Natural killer cell treated with Interleukin-12 subunit alpha and Interleukin-12 subunit beta and Interleukin-15 and Interleukin-18, amount 100 ng/mL, for 72 hours (primary cell): Measurements from ENCODE around the gene LGALS7B. TPM values are rescaled to one million over a fixed set of nuclear protein-coding genes. Genes with fewer than 3 reads are reported as not detected.

Experiments used
- total RNA-seq, 2 donors: library from RNA; stranded (reverse); gene quantifications; one replicate each; pipeline ENCODE4 v1.2.3, GENCODE V29; 2022

Gene LGALS7B
- total RNA-seq, 2 donors from 2014 or later: not detected

Other genes starting within 250 kb of the LGALS7B start
- 100 to 1,000 TPM in 1 of 2 donors, 10 to 100 TPM in 1; 81.4 to 318 TPM for gene MAP4K1, start 171.2 kb upstream of the LGALS7B start, total RNA-seq
- gene EIF3K, start 170.0 kb upstream of the LGALS7B start, total RNA-seq: 100 to 1,000 TPM; 216 to 286 TPM
- gene ACTN4, start 141.6 kb upstream of the LGALS7B start, total RNA-seq: 100 to 1,000 TPM; 342 to 574 TPM
- gene CAPN12, start 44.7 kb upstream of the LGALS7B start, total RNA-seq: 10 to 100 TPM in 1 of 2 donors, 1 to 10 TPM in 1; 3.6 to 10.4 TPM
- gene LGALS7, start 15.7 kb upstream of the LGALS7B start, total RNA-seq: not detected
- 1 to 10 TPM; 1.6 to 1.7 TPM for gene LGALS4, start 23.7 kb downstream of the LGALS7B start, total RNA-seq
- gene ECH1, start 42.6 kb downstream of the LGALS7B start, total RNA-seq: 100 to 1,000 TPM; 104 to 163 TPM
- 100 to 1,000 TPM; 559 to 561 TPM for gene HNRNPL, start 60.8 kb downstream of the LGALS7B start, total RNA-seq
- gene RINL, start 89.1 kb downstream of the LGALS7B start, total RNA-seq: 10 to 100 TPM; 58.1 to 63.8 TPM
- 10 to 100 TPM; 60.9 to 87.3 TPM for gene SIRT2, start 110.4 kb downstream of the LGALS7B start, total RNA-seq
- 100 to 1,000 TPM; 106 to 108 TPM for gene NFKBIB, start 110.8 kb downstream of the LGALS7B start, total RNA-seq
- 1 to 10 TPM in 1 of 2 donors, under 1 TPM in 1; 0.74 to 1.2 TPM for gene CCER2, start 123.0 kb downstream of the LGALS7B start, total RNA-seq
- gene SARS2, start 141.6 kb downstream of the LGALS7B start, total RNA-seq: 10 to 100 TPM; 32.4 to 70.3 TPM
- gene MRPS12, start 141.7 kb downstream of the LGALS7B start, total RNA-seq: 100 to 1,000 TPM in 1 of 2 donors, 10 to 100 TPM in 1; 82.5 to 117 TPM
- gene FBXO17, start 186.5 kb downstream of the LGALS7B start, total RNA-seq: not detected
- under 1 TPM; 0.31 to 0.88 TPM for gene FBXO27, start 243.3 kb downstream of the LGALS7B start, total RNA-seq